ENCODE data around the gene INPPL1.
"Not testable (repeated sequence)": the region's sequence is repeated elsewhere in the genome, so short reads cannot be mapped to it uniquely, and the experiment has no call there.

INPPL1 gene

GRCh38 chr11:72224564-72225410, at the start of gene INPPL1:
Gene INPPL1, plus strand, starts transcription at chr11:72224767. Its CDS starts 218 bp downstream, at chr11:72224985.
- peak; percentile 57 for DNase-seq

- no peak for DNase-seq
These were observed 46.9 kb upstream of the INPPL1 start for GRCh38 chr11:72177656-72178055.

GRCh38 chr11:72179049-72179803, 45.3 kb upstream of the INPPL1 start:
- DNase-seq, result no peak

GRCh38 chr11:72179804-72180396, 44.7 kb upstream of the INPPL1 start:
- DNase-seq, result no peak

GRCh38 chr11:72180892-72181552, 43.5 kb upstream of the INPPL1 start:
- not testable (repeated sequence) for DNase-seq

- DNase-seq, result not testable (repeated sequence)
These were observed 43.0 kb upstream of the INPPL1 start for GRCh38 chr11:72181553-72181958.

- DNase-seq, result no peak
These were observed 36.3 kb upstream of the INPPL1 start for GRCh38 chr11:72188267-72188666.

GRCh38 chr11:72189455-72190250, 34.9 kb upstream of the INPPL1 start:
- DNase-seq, result no peak

GRCh38 chr11:72190631-72191071, 33.9 kb upstream of the INPPL1 start:
- DNase-seq, result no peak

GRCh38 chr11:72191961-72192381, 32.6 kb upstream of the INPPL1 start, which contains the start of gene FOLR1:
Gene FOLR1, plus strand, starts transcription at chr11:72192140. Its CDS starts 34 bp downstream, at chr11:72192174.
- no peak for DNase-seq

GRCh38 chr11:72195518-72196270, 28.9 kb upstream of the INPPL1 start:
- no peak for DNase-seq

- DNase-seq, result not testable (repeated sequence)
These were observed 23.1 kb upstream of the INPPL1 start for GRCh38 chr11:72201445-72201844.

GRCh38 chr11:72202571-72202970, 22.0 kb upstream of the INPPL1 start:
- no peak for DNase-seq

GRCh38 chr11:72203163-72203562, 21.4 kb upstream of the INPPL1 start:
- DNase-seq, result no peak

GRCh38 chr11:72204886-72205285, 19.7 kb upstream of the INPPL1 start:
- no peak for DNase-seq

- not testable (repeated sequence) for DNase-seq
These were observed 17.8 kb upstream of the INPPL1 start for GRCh38 chr11:72206794-72207193.

- no peak for DNase-seq
These were observed 16.3 kb upstream of the INPPL1 start for GRCh38 chr11:72208281-72208680.

GRCh38 chr11:72209101-72209500, 15.5 kb upstream of the INPPL1 start:
- DNase-seq, result no peak

GRCh38 chr11:72216638-72217037, 7.9 kb upstream of the INPPL1 start, which contains the start of gene FOLR2:
Gene FOLR2, plus strand, starts transcription at chr11:72216794. Its CDS starts 1,791 bp downstream, at chr11:72218585.
- no peak for DNase-seq

GRCh38 chr11:72217841-72218240, 6.7 kb upstream of the INPPL1 start:
- no peak for DNase-seq

GRCh38 chr11:72218251-72218745, 6.3 kb upstream of the INPPL1 start:
- no peak for DNase-seq
